ENCODE measurements around the gene CBL.

The CBL gene

GRCh38 chr11:119318240-119319135 lies 112.3 kb downstream of the CBL start:
- H3K4me3 ChIP-seq (ENCODE audit: low read depth in 1 of 2, low read length in 1 of 2): no peak overlapping the region
- no peak overlapping the region for H3K27ac ChIP-seq
- TF ChIP-seq CTCF (IDR thresholded peaks at IDR 0.05): no peak
- H3K36me3 ChIP-seq: no peaks in the 10 kb centered on the region
- peaks cover 51 to 55% of the 10 kb centered on the region in 2 experiments for H3K4me1 ChIP-seq (ENCODE audit: control insufficient read depth in 1 of 2, insufficient read depth in 1 of 2, low read depth in 1 of 2, low read length in 1 of 2)
- no peaks in the 10 kb centered on the region for H3K9me3 ChIP-seq
- H3K27me3 ChIP-seq: peaks cover 100% of the 10 kb centered on the region

GRCh38 chr11:119319136-119319699 lies 113.1 kb downstream of the CBL start:
- no peak overlapping the region for H3K4me3 ChIP-seq (ENCODE audit: low read depth in 1 of 2, low read length in 1 of 2)
- TF ChIP-seq CTCF (IDR thresholded peaks at IDR 0.05): no peak
- no peak overlapping the region for H3K27ac ChIP-seq
- no peaks in the 10 kb centered on the region for H3K36me3 ChIP-seq
- peaks cover 51 to 55% of the 10 kb centered on the region in 2 experiments for H3K4me1 ChIP-seq (ENCODE audit: control insufficient read depth in 1 of 2, insufficient read depth in 1 of 2, low read depth in 1 of 2, low read length in 1 of 2)
- peaks cover 100% of the 10 kb centered on the region for H3K27me3 ChIP-seq
- H3K9me3 ChIP-seq: no peaks in the 10 kb centered on the region

DNA sequence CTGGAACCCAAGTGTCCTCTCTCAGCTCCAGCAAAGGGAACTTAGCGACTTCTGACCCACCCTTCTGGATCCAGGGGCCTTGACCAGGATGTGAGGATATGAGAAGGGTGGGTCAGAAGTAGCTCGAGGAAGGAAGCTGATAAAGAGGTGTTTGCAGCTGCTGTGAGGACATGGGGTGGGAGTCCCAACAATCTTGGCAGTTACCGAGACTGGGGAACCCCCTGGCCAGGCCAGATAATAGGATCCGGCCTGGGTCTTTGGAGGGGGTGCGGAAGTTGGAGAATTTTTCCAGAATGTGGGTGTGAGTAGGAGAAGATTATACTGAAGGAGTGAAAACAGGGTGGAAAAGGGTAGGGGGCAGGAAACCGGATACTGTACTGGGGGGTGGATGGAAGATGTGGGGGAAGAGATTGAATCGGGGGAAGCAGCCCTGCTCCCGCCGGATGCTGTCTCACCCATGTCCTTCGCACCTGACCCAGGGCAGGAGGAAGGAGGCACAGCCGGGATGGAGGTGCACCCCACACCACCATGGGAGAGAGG lies 113.6 kb downstream of the CBL start:
- Histone ChIP-seq H3K27ac (no peak overlapping the region), H3K27me3 (peaks cover 94% of the 10 kb centered on the region), H3K4me1 (ENCODE audit: control insufficient read depth in 1 of 2, insufficient read depth in 1 of 2, low read depth in 1 of 2, low read length in 1 of 2) (peaks cover 51 to 55% of the 10 kb centered on the region in 2 experiments), H3K9me3 (no peaks in the 10 kb centered on the region), H3K36me3 (no peaks in the 10 kb centered on the region), H3K4me3 (ENCODE audit: low read depth in 1 of 2, low read length in 1 of 2) (no peak overlapping the region)
- no peak for TF ChIP-seq CTCF (IDR thresholded peaks at IDR 0.05)

GRCh38 chr11:119320240-119320775 lies 114.2 kb downstream of the CBL start:
- Histone ChIP-seq H3K27ac (no peak overlapping the region), H3K4me1 (ENCODE audit: control insufficient read depth in 1 of 2, insufficient read depth in 1 of 2, low read depth in 1 of 2, low read length in 1 of 2) (peaks cover 49 to 55% of the 10 kb centered on the region in 2 experiments)

More at GRCh38 chr11:119320240-119320775, 114.2 kb downstream of the CBL start:
- TF ChIP-seq CTCF (IDR thresholded peaks at IDR 0.05): no peak
- Histone ChIP-seq H3K36me3 (no peaks in the 10 kb centered on the region), H3K9me3 (no peaks in the 10 kb centered on the region), H3K27me3 (peaks cover 89% of the 10 kb centered on the region), H3K4me3 (ENCODE audit: low read depth in 1 of 2, low read length in 1 of 2) (no peak overlapping the region)

All from neutrophil (primary cell).